NOMO-1 treated with dmso at 0.1 percent for 144 hours (cell line): ENCODE results near the gene TARS3.

Experiments
- DNase-seq: peaks from one replicate; lab custom pipeline; 2025; ENCODE audit not compliant: unreplicated experiment; lab: John Stamatoyannopoulos, UW

The TARS3 gene

GRCh38 chr15:101702077-101702476 is 22.2 kb downstream of the TARS3 start:
- no peak for DNase-seq

- no peak for DNase-seq
These were observed 26.0 kb downstream of the TARS3 start for GRCh38 chr15:101698314-101698713.

- DNase-seq = no peak
These were observed 26.8 kb downstream of the TARS3 start for GRCh38 chr15:101697488-101697887.

GRCh38 chr15:101696829-101697228 is 27.4 kb downstream of the TARS3 start:
- DNase-seq = no peak

- no peak for DNase-seq
These were observed 30.0 kb downstream of the TARS3 start for GRCh38 chr15:101694261-101694660.

GRCh38 chr15:101692801-101693598 is 31.3 kb downstream of the TARS3 start:
- DNase-seq = no peak

- DNase-seq = no peak
These were observed 34.4 kb downstream of the TARS3 start for GRCh38 chr15:101689901-101690300.

GRCh38 chr15:101686718-101687117 is 37.6 kb downstream of the TARS3 start:
- no peak for DNase-seq

- DNase-seq = no peak
These were observed 39.4 kb downstream of the TARS3 start for GRCh38 chr15:101684877-101685276.

GRCh38 chr15:101684384-101684783 is 39.9 kb downstream of the TARS3 start:
- no peak for DNase-seq

- no peak for DNase-seq
These were observed 44.5 kb downstream of the TARS3 start for GRCh38 chr15:101679806-101680205.

- no peak for DNase-seq
These were observed 47.3 kb downstream of the TARS3 start for GRCh38 chr15:101676921-101677329.

GRCh38 chr15:101675796-101676582 is 48.3 kb downstream of the TARS3 start:
- peak; percentile 55 for DNase-seq

GRCh38 chr15:101675015-101675414 is 49.3 kb downstream of the TARS3 start:
- no peak for DNase-seq

GRCh38 chr15:101672298-101672697 is 52.0 kb downstream of the TARS3 start:
- DNase-seq = no peak

- no peak for DNase-seq
These were observed 54.5 kb downstream of the TARS3 start for GRCh38 chr15:101669744-101670143.

GRCh38 chr15:101667881-101668280 is 56.4 kb downstream of the TARS3 start:
- DNase-seq = no peak

- no peak for DNase-seq
These were observed 59.9 kb downstream of the TARS3 start for GRCh38 chr15:101664303-101664913.

GRCh38 chr15:101662203-101662602 is 62.1 kb downstream of the TARS3 start:
- DNase-seq = no peak

- no peak for DNase-seq
These were observed 64.3 kb downstream of the TARS3 start for GRCh38 chr15:101660005-101660404.

GRCh38 chr15:101657968-101658784 is 66.1 kb downstream of the TARS3 start:
- no peak for DNase-seq
